ENCODE measurements around the gene PTPRB. TPM values are rescaled to one million over a fixed set of nuclear protein-coding genes. Genes with fewer than 3 reads are reported as not detected.

The PTPRB gene
- total and polyA plus RNA-seq, 2 donors (not counting 1 experiment from before 2014, with no cell fraction given) = 0.01 TPM; not detected in 1

GRCh38 chr12:70534466-70534865 is 102.8 kb downstream of the PTPRB start:
- H3K79me2 ChIP-seq (ENCODE audit: control insufficient read depth, insufficient read depth, low read length) = no peaks in the 10 kb centered on the region
- H3K9me3 ChIP-seq (ENCODE audit: control extremely low read depth in 1 of 3, control insufficient read depth in 2 of 3, insufficient read depth in 1 of 3, low read length in 2 of 3) = no peaks in the 10 kb centered on the region
- Mint-ChIP-seq H3K9me3 (ENCODE audit: insufficient read depth) (peaks cover 2% of the 10 kb centered on the region), H3K4me1 (no peaks in the 10 kb centered on the region), H3K4me3 (no peak overlapping the region), H3K27ac (no peak overlapping the region), H3K27me3 (no peaks in the 10 kb centered on the region)
- H3K9ac ChIP-seq (ENCODE audit: low read length) = no peak overlapping the region
- intact Hi-C loops (cut with micrococcal nuclease) = no loop called here
- H4K20me1 ChIP-seq (ENCODE audit: control insufficient read depth, insufficient read depth, low read length, poor library complexity, severe bottlenecking) = no peaks in the 10 kb centered on the region
- no peak overlapping the region for H3K4me3 ChIP-seq (ENCODE audit: control extremely low read depth in 1 of 5, extremely low read depth in 1 of 5, insufficient read depth in 1 of 5, low read depth in 2 of 5, low read length in 4 of 5)
- H3K27me3 ChIP-seq (replicated peaks in 1 of 4; ENCODE audit: control extremely low read depth in 1 of 4, control insufficient read depth in 3 of 4, insufficient read depth in 4 of 4, low read length in 3 of 4) = no peaks in the 10 kb centered on the region
- H3K4me1 ChIP-seq (ENCODE audit: control insufficient read depth in 2 of 2, insufficient read depth in 2 of 2, low read length in 2 of 2) = no peaks in the 10 kb centered on the region
- no peak for TF ChIP-seq EZH2 (IDR thresholded peaks at IDR 0.05; ENCODE audit: borderline replicate concordance, insufficient read depth, low read depth, low read length, poor library complexity, severe bottlenecking)
- TF ChIP-seq, protein P1, sequence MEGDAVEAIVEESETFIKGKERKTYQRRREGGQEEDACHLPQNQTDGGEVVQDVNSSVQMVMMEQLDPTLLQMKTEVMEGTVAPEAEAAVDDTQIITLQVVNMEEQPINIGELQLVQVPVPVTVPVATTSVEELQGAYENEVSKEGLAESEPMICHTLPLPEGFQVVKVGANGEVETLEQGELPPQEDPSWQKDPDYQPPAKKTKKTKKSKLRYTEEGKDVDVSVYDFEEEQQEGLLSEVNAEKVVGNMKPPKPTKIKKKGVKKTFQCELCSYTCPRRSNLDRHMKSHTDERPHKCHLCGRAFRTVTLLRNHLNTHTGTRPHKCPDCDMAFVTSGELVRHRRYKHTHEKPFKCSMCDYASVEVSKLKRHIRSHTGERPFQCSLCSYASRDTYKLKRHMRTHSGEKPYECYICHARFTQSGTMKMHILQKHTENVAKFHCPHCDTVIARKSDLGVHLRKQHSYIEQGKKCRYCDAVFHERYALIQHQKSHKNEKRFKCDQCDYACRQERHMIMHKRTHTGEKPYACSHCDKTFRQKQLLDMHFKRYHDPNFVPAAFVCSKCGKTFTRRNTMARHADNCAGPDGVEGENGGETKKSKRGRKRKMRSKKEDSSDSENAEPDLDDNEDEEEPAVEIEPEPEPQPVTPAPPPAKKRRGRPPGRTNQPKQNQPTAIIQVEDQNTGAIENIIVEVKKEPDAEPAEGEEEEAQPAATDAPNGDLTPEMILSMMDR (IDR thresholded peaks at IDR 0.05) = no peak
- WGBS (ENCODE audit: insufficient coverage) = 93% methylated on average over 7 of the region's 7 CpGs
- ATAC-seq (ENCODE audit: low read depth) = no peak
- no peaks in the 10 kb centered on the region for H3K36me3 ChIP-seq (replicated peaks in 1 of 2; ENCODE audit: control extremely low read depth in 1 of 2, control insufficient read depth in 1 of 2, extremely low read depth in 1 of 2, insufficient read depth in 2 of 2, low read length in 1 of 2)
- POLR2A ChIA-PET = no interaction called here
- no peak overlapping the region for H3K27ac ChIP-seq (ENCODE audit: low read length in 2 of 2)
- H2AFZ ChIP-seq (ENCODE audit: insufficient read depth, low read depth, low read length, poor library complexity, severe bottlenecking) = no peak overlapping the region
- no peak overlapping the region for H3K4me2 ChIP-seq (replicated peaks; ENCODE audit: low read depth, low read length, poor library complexity, severe bottlenecking)
- DNase-seq = no peak
- CTCF ChIA-PET = no interaction called here

DNA sequence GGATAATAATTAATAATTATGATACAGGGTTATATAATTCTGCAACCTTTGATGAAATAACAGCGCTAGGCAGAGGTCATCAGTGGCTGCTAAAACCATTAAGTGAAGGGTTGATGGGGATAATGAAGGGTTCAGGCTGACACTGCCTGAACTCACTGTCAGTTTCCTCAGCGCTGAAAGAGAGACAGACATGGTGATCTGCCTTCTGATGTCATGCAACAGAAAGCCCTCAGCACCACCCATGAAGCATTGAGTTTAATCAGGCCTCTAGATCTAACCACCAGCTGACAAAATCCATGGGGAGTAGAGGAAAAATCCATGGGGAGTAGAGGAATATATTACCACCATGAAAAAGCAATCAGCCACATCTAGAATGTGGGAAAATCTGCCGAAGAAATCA is 107.6 kb downstream of the PTPRB start:
- Histone ChIP-seq H4K20me1 (ENCODE audit: control insufficient read depth, insufficient read depth, low read length, poor library complexity, severe bottlenecking) (no peaks in the 10 kb centered on the region), H2AFZ (ENCODE audit: insufficient read depth, low read depth, low read length, poor library complexity, severe bottlenecking) (no peak overlapping the region), H3K27ac (ENCODE audit: low read length in 2 of 2) (no peak overlapping the region), H3K79me2 (ENCODE audit: control insufficient read depth, insufficient read depth, low read length) (no peaks in the 10 kb centered on the region), H3K4me3 (ENCODE audit: control extremely low read depth in 1 of 5, extremely low read depth in 1 of 5, insufficient read depth in 1 of 5, low read depth in 2 of 5, low read length in 4 of 5) (no peak overlapping the region), H3K36me3 (replicated peaks in 1 of 2; ENCODE audit: control extremely low read depth in 1 of 2, control insufficient read depth in 1 of 2, extremely low read depth in 1 of 2, insufficient read depth in 2 of 2, low read length in 1 of 2) (no peaks in the 10 kb centered on the region), H3K4me1 (ENCODE audit: control insufficient read depth in 2 of 2, insufficient read depth in 2 of 2, low read length in 2 of 2) (no peaks in the 10 kb centered on the region), H3K9ac (ENCODE audit: low read length) (no peak overlapping the region), H3K27me3 (replicated peaks in 1 of 4; ENCODE audit: control extremely low read depth in 1 of 4, control insufficient read depth in 3 of 4, insufficient read depth in 4 of 4, low read length in 3 of 4) (no peaks in the 10 kb centered on the region), H3K4me2 (replicated peaks; ENCODE audit: low read depth, low read length, poor library complexity, severe bottlenecking) (no peak overlapping the region), H3K9me3 (ENCODE audit: control extremely low read depth in 1 of 3, control insufficient read depth in 2 of 3, insufficient read depth in 1 of 3, low read length in 2 of 3) (no peaks in the 10 kb centered on the region)
- ATAC-seq (ENCODE audit: low read depth) = no peak
- no peak for TF ChIP-seq EZH2 (IDR thresholded peaks at IDR 0.05; ENCODE audit: borderline replicate concordance, insufficient read depth, low read depth, low read length, poor library complexity, severe bottlenecking)
- TF ChIP-seq, protein P1 (IDR thresholded peaks at IDR 0.05) = no peak
- ChIA-PET CTCF (no interaction called here), POLR2A (no interaction called here)
- Mint-ChIP-seq H3K4me3 (no peak overlapping the region), H3K27ac (no peak overlapping the region), H3K9me3 (ENCODE audit: insufficient read depth) (peaks cover 2% of the 10 kb centered on the region), H3K27me3 (peaks cover 4% of the 10 kb centered on the region), H3K4me1 (no peaks in the 10 kb centered on the region)
- intact Hi-C loops (cut with micrococcal nuclease) = no loop called here
- no peak for DNase-seq
- WGBS (ENCODE audit: insufficient coverage) = 100% methylated on average over 1 of the region's 3 CpGs
